CD4-positive, alpha-beta T cell treated with Interleukin-10 for 1 hour (primary cell): ENCODE results near the gene IL1RAPL2.
"Not testable (repeated sequence)": the region's sequence is repeated elsewhere in the genome, so short reads cannot be mapped to it uniquely, and the experiment has no call there.

ENCODE experiments used
- DNase-seq: peaks from one replicate; pipeline ENCODE4 v3.0.0-alpha.2; 2020

IL1RAPL2 gene

DNA sequence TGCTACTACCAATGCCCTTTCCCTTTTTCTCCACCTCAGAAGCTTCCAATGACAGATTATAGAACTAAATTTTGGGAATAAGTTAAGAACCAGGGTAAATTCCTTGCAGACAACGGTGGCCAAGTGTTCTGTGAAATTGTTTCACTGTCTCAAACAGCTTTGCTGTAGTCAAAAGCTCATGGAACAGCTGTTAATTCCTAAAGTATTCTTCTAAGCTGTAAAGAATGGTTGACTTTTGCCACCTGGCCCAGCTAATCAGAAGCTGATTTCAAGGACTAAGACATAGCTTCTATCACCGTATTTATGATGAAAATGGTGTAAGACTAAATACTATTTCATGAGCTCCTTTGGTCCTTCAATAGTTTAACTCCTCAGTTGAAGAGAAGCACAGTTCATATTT, 297.5 kb downstream of the IL1RAPL2 start:
- no peak for DNase-seq

GRCh38 chrX:104864296-104864695, 298.3 kb downstream of the IL1RAPL2 start:
- DNase-seq: no peak

DNA sequence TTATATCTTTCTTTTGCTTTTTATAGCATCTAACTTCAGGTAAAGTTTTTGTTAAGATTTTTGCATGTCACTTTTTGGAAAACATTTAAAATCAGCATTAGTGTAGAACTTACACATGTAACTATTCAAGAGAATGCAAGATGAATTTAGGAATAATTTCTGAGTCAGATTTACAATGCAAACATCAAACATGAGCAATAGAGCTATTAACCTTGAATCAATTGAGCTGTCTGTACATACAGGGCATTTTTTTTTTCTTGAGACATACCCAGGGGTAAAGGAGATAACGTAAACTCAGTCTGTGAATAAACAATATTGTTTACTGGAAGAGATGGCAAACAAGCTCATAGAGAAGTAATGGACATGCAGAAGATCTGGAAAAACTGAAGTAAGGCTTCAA, 311.5 kb downstream of the IL1RAPL2 start:
- no peak for DNase-seq

- DNase-seq: no peak
Measured at GRCh38 chrX:104902070-104902469, 336.1 kb downstream of the IL1RAPL2 start.

- DNase-seq: peak; percentile 20
Measured at GRCh38 chrX:104909694-104910093, 343.7 kb downstream of the IL1RAPL2 start.

- no peak for DNase-seq
Measured at GRCh38 chrX:104913348-104913747, 347.3 kb downstream of the IL1RAPL2 start.

DNA sequence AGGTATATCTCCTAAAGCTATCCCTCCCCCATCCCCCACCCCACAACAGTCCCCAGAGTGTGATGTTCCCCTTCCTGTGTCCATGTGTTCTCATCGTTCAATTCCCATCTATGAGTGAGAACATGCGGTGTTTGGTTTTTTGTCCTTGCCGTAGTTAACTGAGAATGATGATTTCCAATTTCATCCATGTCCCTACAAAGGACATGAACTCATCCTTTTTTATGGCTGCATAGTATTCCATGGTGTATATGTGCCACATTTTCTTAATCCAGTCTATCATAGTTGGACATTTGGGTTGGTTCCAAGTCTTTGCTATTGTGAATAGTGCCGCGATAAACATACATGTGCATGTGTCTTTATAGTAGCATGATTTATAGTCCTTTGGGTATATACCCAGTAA, 348.7 kb downstream of the IL1RAPL2 start:
- not testable (repeated sequence) for DNase-seq

DNA sequence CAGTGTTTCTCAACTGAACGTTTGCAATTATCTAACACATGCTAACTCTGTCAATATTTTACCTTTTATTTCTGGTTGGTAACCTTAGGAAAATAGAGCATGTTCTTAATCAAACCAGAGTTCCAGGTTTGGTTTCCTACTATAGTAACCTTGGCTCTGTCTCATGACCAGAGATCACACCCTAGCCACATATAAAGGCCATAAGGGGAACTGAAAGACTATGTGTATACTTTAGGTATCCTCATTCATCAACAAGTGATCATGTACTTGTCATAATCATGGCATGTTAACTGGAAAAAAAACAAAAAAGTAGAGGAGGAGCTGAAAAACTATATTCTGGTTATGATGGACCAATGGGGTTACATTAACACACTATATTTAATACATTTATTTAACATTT, 352.1 kb downstream of the IL1RAPL2 start:
- DNase-seq: no peak

GRCh38 chrX:104921584-104922205, 355.7 kb downstream of the IL1RAPL2 start:
- no peak for DNase-seq

DNA sequence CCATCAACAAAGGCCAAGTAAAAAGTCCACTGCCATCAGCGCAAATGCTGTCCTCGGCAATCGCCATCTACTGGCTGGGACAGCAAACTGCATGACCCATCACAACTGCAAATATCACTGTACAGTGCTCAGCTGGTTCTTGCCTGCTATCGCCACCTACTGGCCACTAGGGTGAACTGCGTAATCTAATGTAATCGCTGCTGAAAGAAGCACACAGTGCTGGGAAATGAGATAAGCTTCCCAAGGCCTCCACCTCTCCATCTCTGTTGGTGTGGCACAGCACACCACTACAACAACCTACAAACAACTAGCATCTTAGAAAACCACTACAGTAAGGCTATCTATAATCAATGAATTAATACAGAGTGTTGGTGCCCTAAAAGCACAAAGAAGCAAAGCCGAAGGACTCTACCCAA, 356.2 kb downstream of the IL1RAPL2 start:
- peak; percentile 65 for DNase-seq

- DNase-seq: no peak
Measured at GRCh38 chrX:104929324-104929723, 363.3 kb downstream of the IL1RAPL2 start.

DNA sequence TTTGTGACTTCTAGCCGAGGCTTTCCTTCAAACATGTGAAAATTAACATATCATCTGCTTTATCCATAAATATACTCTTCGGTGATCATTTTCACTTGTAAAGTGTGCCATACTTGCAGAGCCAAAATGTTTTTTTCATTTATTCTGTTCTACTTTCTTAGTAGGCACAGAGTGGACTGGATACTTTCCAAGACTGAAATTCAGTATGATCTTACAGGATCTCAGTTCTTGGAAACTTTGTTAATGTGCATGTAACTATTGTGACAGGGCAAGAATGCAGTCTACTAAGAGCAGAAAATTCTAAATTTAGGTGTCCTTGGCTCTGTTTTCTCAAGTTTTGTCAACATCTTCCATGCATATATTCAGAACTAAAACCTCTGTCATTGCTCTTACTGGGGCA, 369.6 kb downstream of the IL1RAPL2 start:
- DNase-seq: no peak

- no peak for DNase-seq
Measured at GRCh38 chrX:104953251-104953650, 387.3 kb downstream of the IL1RAPL2 start.

GRCh38 chrX:104961926-104962325, 395.9 kb downstream of the IL1RAPL2 start:
- no peak for DNase-seq

GRCh38 chrX:104968241-104968640, 402.2 kb downstream of the IL1RAPL2 start:
- DNase-seq: no peak

GRCh38 chrX:104972737-104973136, 406.7 kb downstream of the IL1RAPL2 start:
- DNase-seq: no peak

- no peak for DNase-seq
Measured at GRCh38 chrX:104987063-104987462, 421.1 kb downstream of the IL1RAPL2 start.

- no peak for DNase-seq
Measured at GRCh38 chrX:104988038-104988437, 422.0 kb downstream of the IL1RAPL2 start.

DNA sequence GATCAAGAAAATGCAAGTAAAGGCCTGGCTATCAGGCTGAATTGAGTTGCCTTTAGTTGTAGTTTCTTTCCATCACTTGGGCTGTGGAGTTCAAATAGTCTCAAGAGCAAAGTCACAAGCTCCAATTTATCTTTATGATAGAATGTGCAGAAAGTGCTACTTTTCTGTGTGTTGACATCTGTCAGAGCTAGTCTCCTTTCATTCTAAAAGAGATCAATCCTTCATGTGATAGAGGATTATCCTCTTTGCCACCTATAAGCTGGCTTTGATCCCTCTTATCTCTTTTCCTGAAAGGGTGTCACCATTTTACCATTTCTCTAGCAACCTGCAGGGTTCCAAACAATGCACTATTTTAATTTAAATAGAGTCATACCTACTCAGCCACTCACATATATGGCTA, 429.5 kb downstream of the IL1RAPL2 start:
- no peak for DNase-seq

DNA sequence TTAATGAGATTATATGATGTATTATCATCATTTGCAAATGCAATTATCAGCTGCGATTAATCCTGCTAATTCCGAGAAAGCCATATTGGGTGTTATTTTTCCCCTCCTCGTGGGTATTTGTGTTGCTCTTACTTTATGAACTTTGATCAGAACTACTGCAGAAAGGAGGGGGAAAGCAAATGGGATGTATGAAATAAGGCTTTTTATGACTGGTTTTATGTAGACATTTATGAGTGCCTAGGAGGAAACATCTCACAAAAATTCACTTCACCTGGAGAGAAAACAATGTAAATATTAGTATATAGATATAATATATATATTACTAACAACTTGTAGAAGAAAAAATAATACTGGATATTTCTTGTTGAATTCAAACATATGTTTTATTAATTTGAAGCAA, 440.1 kb downstream of the IL1RAPL2 start:
- no peak for DNase-seq

DNA sequence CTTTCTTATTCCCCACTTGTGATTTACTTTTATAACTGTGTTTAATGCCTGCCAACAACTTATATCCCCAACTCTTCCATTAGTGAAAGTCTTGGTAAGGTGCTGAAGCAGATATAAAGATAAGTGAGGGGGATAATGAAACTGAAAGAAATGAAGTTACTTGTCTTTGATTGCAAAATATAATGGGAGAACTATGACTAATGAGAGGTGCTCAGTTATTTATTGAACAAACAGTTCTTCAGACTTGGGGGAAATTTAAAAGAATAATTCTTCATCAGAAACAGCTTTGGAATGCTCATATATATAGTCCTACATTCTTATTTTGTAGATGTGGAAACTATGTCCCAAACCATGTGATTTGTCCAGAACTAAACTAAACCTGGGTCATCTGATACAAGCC, 441.0 kb downstream of the IL1RAPL2 start:
- no peak for DNase-seq

GRCh38 chrX:105013719-105014118, 447.7 kb downstream of the IL1RAPL2 start:
- DNase-seq: no peak

DNA sequence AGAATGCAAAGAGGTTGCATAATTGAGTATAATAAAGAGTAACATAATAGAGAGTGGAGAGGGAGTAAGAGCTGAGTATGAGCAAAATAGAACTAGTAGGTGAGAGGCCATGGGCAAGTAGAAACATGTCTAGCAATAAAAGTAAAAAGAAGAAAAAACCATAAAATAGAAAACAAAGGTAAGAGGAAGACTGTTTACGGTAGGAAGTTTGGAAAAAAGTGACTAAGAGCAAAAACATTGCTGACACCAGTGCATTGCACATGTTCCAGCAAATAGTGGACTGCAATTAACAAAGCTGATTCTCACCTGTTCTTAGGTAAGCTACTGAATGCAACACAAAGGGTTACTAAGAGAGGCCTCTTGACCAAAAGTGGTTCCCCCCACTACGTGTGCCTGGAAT, 451.6 kb downstream of the IL1RAPL2 start:
- DNase-seq: no peak

DNA sequence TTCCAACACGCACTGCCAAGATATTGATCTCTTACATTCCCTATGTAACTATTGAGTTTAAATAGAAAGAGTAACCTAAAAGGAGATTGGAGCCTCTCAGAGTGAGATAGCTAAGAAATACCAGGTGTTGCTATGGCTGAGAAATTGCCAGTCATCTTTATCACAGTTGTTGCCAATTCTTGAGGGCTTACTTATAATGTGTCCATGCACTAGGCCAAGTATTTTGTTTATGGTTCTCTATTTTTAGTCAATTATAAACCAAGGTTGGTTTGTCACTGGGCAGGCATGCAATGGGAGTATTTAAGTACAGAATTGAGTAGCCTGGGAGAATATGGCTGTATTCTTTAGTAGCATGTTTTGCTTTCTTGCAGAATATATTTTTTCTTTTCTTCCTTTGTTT, 452.9 kb downstream of the IL1RAPL2 start:
- DNase-seq: no peak

- not testable (repeated sequence) for DNase-seq
Measured at GRCh38 chrX:105028962-105029361, 463.0 kb downstream of the IL1RAPL2 start.
